B cell (primary cell): ENCODE results near the gene CEND1.

Source experiments
- CTCF ChIP-seq: fragments of 200-600 bp; IDR thresholded peaks from one replicate; pipeline ENCODE4 v1.8.0; 2022; ENCODE audit warnings: antibody characterized with exemption, mild to moderate bottlenecking
- EZH2 ChIP-seq: IDR thresholded peaks from 2 replicates; pipeline ENCODE4 v1.6.1; 2012; ENCODE audit warnings: borderline replicate concordance, low read depth, mild to moderate bottlenecking, moderate library complexity, low read length; ENCODE audit not compliant: insufficient read depth, poor library complexity, severe bottlenecking

- TF ChIP-seq CTCF (no peak), EZH2 (no peak)
Observed at GRCh38 chr11:791658-792534, 2.0 kb upstream of the CEND1 start.
